ENCODE data around the gene CD74. TPM values are rescaled to one million over a fixed set of nuclear protein-coding genes. Genes with fewer than 3 reads are reported as not detected.

CD74 gene
- total RNA-seq, 1 experiment from 2014 or later, result 19.5 TPM

GRCh38 chr5:150431048-150431447 is 18.3 kb upstream of the CD74 start:
- no peak overlapping the region for H4K5ac ChIP-seq (ENCODE audit: insufficient read length, low read depth, low read length)
- no peaks in the 10 kb centered on the region for H4K20me1 ChIP-seq (ENCODE audit: control insufficient read depth, insufficient read depth, insufficient read length)
- H4K8ac ChIP-seq (replicated peaks; ENCODE audit: insufficient read length, low read depth, low read length), result no peak overlapping the region
- no peak for DNase-seq
- Mint-ChIP-seq H3K27me3 (ENCODE audit: low read depth) (peaks cover 6% of the 10 kb centered on the region), H3K4me3 (no peak overlapping the region; a peak in 1 of 5 replicates), H3K36me3 (ENCODE audit: insufficient read depth in 1 of 3, low read depth in 3 of 3) (no peaks in the 10 kb centered on the region; a peak in 1 of 7 replicates), H3K9me3 (no peaks in the 10 kb centered on the region), H3K4me1 (peaks cover 2 to 3% of the 10 kb centered on the region in 2 experiments), H3K27ac (peak overlapping the region in 1 of 3 experiments; percentile 38; a peak in 2 of 7 replicates)
- WGBS (ENCODE audit: extremely low coverage, insufficient read length, low lambda C conversion rate), result no CpG with 5 or more reads among the region's 18 CpGs
- H3K23me2 ChIP-seq (ENCODE audit: insufficient read length, low read depth, low read length, poor library complexity, severe bottlenecking), result no peaks in the 10 kb centered on the region
- no peak overlapping the region for H3K14ac ChIP-seq (ENCODE audit: insufficient read depth, low read length)
- H2BK20ac ChIP-seq (ENCODE audit: low read depth, low read length, poor library complexity, severe bottlenecking), result no peak overlapping the region
- H3K4me1 ChIP-seq (ENCODE audit: insufficient read depth, low read length), result no peaks in the 10 kb centered on the region
- H3K23ac ChIP-seq (ENCODE audit: insufficient read length, low read depth, low read length), result no peak overlapping the region
- no peak overlapping the region for H2AFZ ChIP-seq (ENCODE audit: low read length)
- no peak overlapping the region for H2BK5ac ChIP-seq (ENCODE audit: insufficient read length, low read length)
- H3K79me1 ChIP-seq (ENCODE audit: insufficient read depth, low read depth, low read length, poor library complexity, severe bottlenecking), result no peaks in the 10 kb centered on the region
- H4K91ac ChIP-seq (ENCODE audit: insufficient read length, low read depth, low read length), result no peak overlapping the region
- no peak overlapping the region for H2BK120ac ChIP-seq (ENCODE audit: low read depth, low read length, poor library complexity, severe bottlenecking)
- H3K27me3 ChIP-seq (ENCODE audit: insufficient read depth, low read length), result no peaks in the 10 kb centered on the region
- H2AK5ac ChIP-seq (ENCODE audit: insufficient read length, low read length), result no peak overlapping the region
- TF ChIP-seq CTCF (conservative IDR thresholded peaks at IDR 0.05), result no peak
- no peak overlapping the region for H3K18ac ChIP-seq (ENCODE audit: insufficient read length, low read depth, low read length)
- H3T11ph ChIP-seq (ENCODE audit: low read length), result no peak overlapping the region
- no peak overlapping the region for H2BK15ac ChIP-seq (ENCODE audit: low read depth, low read length)
- H3K27ac ChIP-seq (ENCODE audit: insufficient read length, low read depth, low read length), result no peak overlapping the region
- no peak overlapping the region for H3K56ac ChIP-seq (ENCODE audit: insufficient read length, low read depth, low read length)
- no peak overlapping the region for H2BK12ac ChIP-seq (ENCODE audit: insufficient read length, low read depth, low read length)
- no peaks in the 10 kb centered on the region for H3K9me3 ChIP-seq (ENCODE audit: control insufficient read depth, low read depth, low read length)
- H3K4ac ChIP-seq (ENCODE audit: low read depth, low read length), result no peak overlapping the region
- no peak overlapping the region for H3K4me2 ChIP-seq (ENCODE audit: insufficient read depth, insufficient read length, low read length)
- no peak overlapping the region for H3K9ac ChIP-seq (ENCODE audit: extremely low read depth, insufficient read length, low read length)
- H3K79me2 ChIP-seq (ENCODE audit: insufficient read depth, low read length), result no peaks in the 10 kb centered on the region
